Naive thymus-derived CD4-positive, alpha-beta T cell (primary cell): Measurements from ENCODE around the gene NEUROG1. TPM values are rescaled to one million over a fixed set of nuclear protein-coding genes. Genes with fewer than 3 reads are reported as not detected.

ENCODE experiments used
- ATAC-seq: fragments of 150-1000 bp; cut with Tn5 transposase; 2 replicates; pipeline ENCODE4 v1.10.0; 2021; ENCODE audit warnings: mild to moderate bottlenecking, moderate library complexity
- CTCF ChIA-PET: fragments of 350-600 bp; sonication (Branson Sonifier 250); formaldehyde crosslinking; loops from one replicate; lab custom pipeline; 2021; ENCODE audit warnings: antibody characterized with exemption; lab: Charles Lee
- POLR2A ChIA-PET: fragments of 350-600 bp; sonication (Branson Sonifier 250); formaldehyde crosslinking; loops from one replicate; lab custom pipeline; 2021; ENCODE audit warnings: antibody characterized with exemption, inconsistent platforms; lab: Charles Lee
- DNase-seq, 9 donors: peaks; one replicate each; pipeline versions ENCODE4 v3.0.0 to v3.0.0-alpha.2; 2020 to 2022; ENCODE audit warnings: mixed read lengths in 1 of 9
- H3K27ac ChIP-seq: one replicate; pipeline ENCODE4 v1.7.0; 2013; ENCODE audit warnings: mild to moderate bottlenecking, low read depth, low read length, moderate library complexity
- H3K27me3 ChIP-seq, 2 donors: one replicate each; pipeline ENCODE4 v1.7.0; 2013; ENCODE audit warnings: low read length in 2 of 2, mild to moderate bottlenecking in 2 of 2, moderate library complexity in 2 of 2; ENCODE audit not compliant: control insufficient read depth in 2 of 2, insufficient read depth in 2 of 2
- H3K36me3 ChIP-seq, 3 experiments: 1 replicate in 2 of 3; 2 replicates in 1 of 3; pipeline ENCODE4 v1.7.0; 2013; ENCODE audit warnings: low read length in 3 of 3, mild to moderate bottlenecking in 3 of 3, moderate library complexity in 1 of 3; ENCODE audit not compliant: insufficient read depth in 3 of 3, control insufficient read depth in 2 of 3
- H3K4me1 ChIP-seq, 2 donors: one replicate each; pipeline ENCODE4 v1.7.0; 2013; ENCODE audit warnings: low read length in 2 of 2, mild to moderate bottlenecking in 2 of 2, moderate library complexity in 1 of 2; ENCODE audit not compliant: control insufficient read depth in 2 of 2, insufficient read depth in 2 of 2
- H3K4me3 ChIP-seq: 2 replicates; pipeline ENCODE4 v1.7.0; 2013; ENCODE audit warnings: mild to moderate bottlenecking, low read length
- H3K9me3 ChIP-seq, 3 experiments: 1 replicate in 2 of 3; 2 replicates in 1 of 3; pipeline ENCODE4 v1.7.0; 2013; ENCODE audit warnings: low read length in 3 of 3; ENCODE audit not compliant: control insufficient read depth in 2 of 3
- H3K27ac Mint-ChIP-seq, 9 donors: one replicate each; pipeline ENCODE4 v1.8.0; 2020 to 2022; ENCODE audit warnings: mixed read lengths in 9 of 9, mild to moderate bottlenecking in 8 of 9, moderate library complexity in 5 of 9, inconsistent platforms in 2 of 9
- H3K27me3 Mint-ChIP-seq, 5 donors: one replicate each; pipeline ENCODE4 v1.8.0; 2021 to 2022; ENCODE audit warnings: mixed read lengths in 5 of 5, mild to moderate bottlenecking in 1 of 5
- H3K36me3 Mint-ChIP-seq, 5 donors: one replicate each; pipeline ENCODE4 v1.8.0; 2020 to 2022; ENCODE audit warnings: mixed read lengths in 5 of 5, mild to moderate bottlenecking in 3 of 5, inconsistent platforms in 1 of 5
- H3K4me1 Mint-ChIP-seq, 7 donors: one replicate each; pipeline ENCODE4 v1.8.0; 2020 to 2022; ENCODE audit warnings: mixed read lengths in 7 of 7, mild to moderate bottlenecking in 3 of 7, inconsistent platforms in 1 of 7
- H3K4me3 Mint-ChIP-seq, 10 donors: one replicate each; pipeline ENCODE4 v1.8.0; 2020 to 2022; ENCODE audit warnings: mild to moderate bottlenecking in 10 of 10, mixed read lengths in 10 of 10, moderate library complexity in 6 of 10, inconsistent platforms in 2 of 10
- H3K9me3 Mint-ChIP-seq, 11 donors: one replicate each; pipeline ENCODE4 v1.8.0; 2020 to 2022; ENCODE audit warnings: mixed read lengths in 11 of 11, mild to moderate bottlenecking in 4 of 11, inconsistent platforms in 1 of 11, moderate library complexity in 1 of 11
- intact Hi-C, 2 donors: fragments of 100-400 bp; cut with micrococcal nuclease; formaldehyde crosslinking; loops; one replicate each; pipeline ENCODE4 v1.15.1; 2023
- polyA plus RNA-seq, 2 donors: library from polyadenylated mRNA; unstranded; fragments of 300-500 nt; fragmentation: Illumina TruSeq; gene quantifications; one replicate each; pipeline ENCODE4 v1.2.3, GENCODE V29; 2021
- total RNA-seq, 6 experiments: library from RNA in 5 of 6; stranded (reverse) in 5 of 6; gene quantifications; 1 replicate in 5 of 6; 2 replicates in 1 of 6; pipeline ENCODE4 v1.2.3 and lab custom pipeline; 2021 to 2026

The NEUROG1 gene
- total and polyA plus RNA-seq, 7 experiments from 2014 or later, result not detected

DNA sequence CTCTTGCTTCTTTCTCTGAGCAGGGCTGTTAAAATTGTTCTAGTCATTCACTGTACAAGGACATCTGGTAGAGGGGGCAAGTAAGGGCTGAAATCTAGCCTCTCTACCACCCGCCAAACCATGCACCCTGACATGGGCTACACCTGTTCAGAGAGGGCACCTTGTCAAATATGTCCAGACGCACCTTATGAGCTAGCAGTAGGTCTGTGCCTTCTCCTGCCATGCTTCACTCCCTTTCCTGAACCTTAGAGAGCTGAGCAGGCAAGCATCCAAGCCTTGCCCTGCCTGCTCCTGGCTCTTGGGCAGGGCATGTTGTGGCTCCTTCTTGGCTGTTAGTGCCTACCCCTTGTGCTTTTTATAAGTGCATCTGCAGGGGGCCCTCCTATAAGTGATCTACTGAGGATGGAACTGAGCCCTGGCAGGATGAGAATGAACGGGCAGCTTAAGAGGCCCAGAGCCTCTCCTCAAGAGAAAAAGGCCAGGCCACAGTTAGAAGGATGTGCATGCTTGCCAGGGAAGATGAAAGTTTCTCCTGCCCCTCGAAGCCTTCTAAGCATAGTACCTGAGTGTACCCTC is 3.8 kb upstream of the NEUROG1 start:
- intact Hi-C loops, result loop anchor here in 1 of 2 donors (5.0 kb wide), 1 partner anchor 512 kb away; no protein-coding TSS in a partner anchor
- ChIA-PET CTCF (no interaction called here), POLR2A (no interaction called here)
- H3K4me1 Mint-ChIP-seq, result peaks cover 11 to 21% (median 17%) of the 10 kb centered on the region in 7 donors
- peaks cover 5 to 20% of the 10 kb centered on the region in 2 donors for H3K27me3 ChIP-seq
- no peak overlapping the region for H3K27ac ChIP-seq
- peaks cover 76 to 88% (median 80%) of the 10 kb centered on the region in 5 donors for H3K27me3 Mint-ChIP-seq
- ATAC-seq (no peak), DNase-seq (no peak)
- no peak overlapping the region for H3K4me3 ChIP-seq
- peaks cover 0 to 7% of the 10 kb centered on the region in 2 donors for H3K4me1 ChIP-seq
- no peak overlapping the region for H3K27ac Mint-ChIP-seq
- no peaks in the 10 kb centered on the region for H3K36me3 ChIP-seq
- peaks cover 0 to 2% (median 0%) of the 10 kb centered on the region in 5 donors for H3K36me3 Mint-ChIP-seq
- no peaks in the 10 kb centered on the region for H3K9me3 ChIP-seq
- peaks cover 0 to 2% (median 0%) of the 10 kb centered on the region in 11 donors for H3K9me3 Mint-ChIP-seq
- no peak overlapping the region for H3K4me3 Mint-ChIP-seq

DNA sequence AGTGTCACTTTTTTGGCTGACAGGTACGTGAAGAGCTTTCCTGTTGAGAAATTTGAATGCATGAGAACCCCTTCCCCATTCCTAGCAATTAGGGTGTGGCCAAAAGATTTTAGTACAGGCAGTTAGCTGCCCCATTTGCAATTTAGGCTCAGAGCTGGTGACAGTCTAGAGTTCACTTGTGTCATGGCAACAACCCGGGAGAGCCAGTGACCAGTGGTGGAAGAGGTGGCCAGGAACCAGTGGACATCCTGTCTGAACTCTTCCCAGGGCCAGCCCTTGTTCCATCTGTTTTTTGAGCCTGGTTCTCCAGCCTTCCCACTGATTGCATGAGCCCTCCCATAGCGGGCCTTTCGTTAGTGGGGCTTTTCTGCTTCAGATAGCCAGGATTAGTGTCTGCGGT is 2.5 kb upstream of the NEUROG1 start:
- no peaks in the 10 kb centered on the region for H3K9me3 ChIP-seq
- ChIA-PET CTCF (no interaction called here), POLR2A (no interaction called here)
- ATAC-seq, result no peak
- no peak overlapping the region for H3K4me3 ChIP-seq
- Mint-ChIP-seq H3K9me3 (peaks cover 0 to 3% (median 0%) of the 10 kb centered on the region in 11 donors), H3K36me3 (peaks cover 0 to 4% (median 0%) of the 10 kb centered on the region in 5 donors), H3K4me3 (no peak overlapping the region), H3K27ac (no peak overlapping the region), H3K4me1 (peaks cover 7 to 19% (median 13%) of the 10 kb centered on the region in 7 donors), H3K27me3 (peaks cover 82 to 91% (median 85%) of the 10 kb centered on the region in 5 donors)
- intact Hi-C loops, result loop anchor here in 1 of 2 donors (5.0 kb wide), 1 partner anchor 511 kb away; no protein-coding TSS in a partner anchor
- no peaks in the 10 kb centered on the region for H3K36me3 ChIP-seq
- no peak for DNase-seq
- H3K27me3 ChIP-seq, result peaks cover 4 to 13% of the 10 kb centered on the region in 2 donors
- H3K4me1 ChIP-seq, result no peaks in the 10 kb centered on the region
- H3K27ac ChIP-seq, result no peak overlapping the region

DNA sequence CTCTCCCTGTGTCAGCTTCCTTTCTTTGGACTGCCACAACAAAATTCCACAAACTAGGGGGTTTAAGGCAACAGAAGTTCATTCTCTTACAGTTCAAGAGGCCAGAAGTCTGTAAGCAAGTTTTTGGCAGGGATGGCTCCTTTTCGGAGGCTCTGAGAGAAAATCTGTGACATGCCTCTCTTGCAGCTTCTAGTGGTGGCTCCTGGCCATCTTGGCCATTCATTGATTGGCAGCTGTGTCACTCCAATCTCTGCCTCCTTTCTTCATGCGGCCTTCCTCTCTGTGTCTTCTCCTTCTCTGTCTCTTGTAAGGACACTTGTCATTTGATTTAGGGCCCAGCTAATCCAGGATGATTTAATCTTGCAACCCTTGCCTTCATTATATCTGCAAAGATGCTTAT is 2.0 kb upstream of the NEUROG1 start:
- POLR2A ChIA-PET, result no interaction called here
- intact Hi-C loops, result loop anchor here in 1 of 2 donors (5.0 kb wide), 1 partner anchor 510 kb away; no protein-coding TSS in a partner anchor
- Mint-ChIP-seq H3K9me3 (peaks cover 0 to 3% (median 0%) of the 10 kb centered on the region in 11 donors), H3K4me3 (no peak overlapping the region), H3K27me3 (peaks cover 82 to 91% (median 85%) of the 10 kb centered on the region in 5 donors), H3K27ac (no peak overlapping the region), H3K4me1 (peaks cover 2 to 14% (median 8%) of the 10 kb centered on the region in 7 donors), H3K36me3 (peaks cover 0 to 4% (median 0%) of the 10 kb centered on the region in 5 donors)
- CTCF ChIA-PET, result no interaction called here
- no peak for DNase-seq
- H3K27me3 ChIP-seq, result peaks cover 0 to 8% of the 10 kb centered on the region in 2 donors
- no peaks in the 10 kb centered on the region for H3K4me1 ChIP-seq
- no peak overlapping the region for H3K4me3 ChIP-seq
- H3K27ac ChIP-seq, result no peak overlapping the region
- ATAC-seq, result no peak
- H3K36me3 ChIP-seq, result no peaks in the 10 kb centered on the region
- H3K9me3 ChIP-seq, result no peaks in the 10 kb centered on the region

DNA sequence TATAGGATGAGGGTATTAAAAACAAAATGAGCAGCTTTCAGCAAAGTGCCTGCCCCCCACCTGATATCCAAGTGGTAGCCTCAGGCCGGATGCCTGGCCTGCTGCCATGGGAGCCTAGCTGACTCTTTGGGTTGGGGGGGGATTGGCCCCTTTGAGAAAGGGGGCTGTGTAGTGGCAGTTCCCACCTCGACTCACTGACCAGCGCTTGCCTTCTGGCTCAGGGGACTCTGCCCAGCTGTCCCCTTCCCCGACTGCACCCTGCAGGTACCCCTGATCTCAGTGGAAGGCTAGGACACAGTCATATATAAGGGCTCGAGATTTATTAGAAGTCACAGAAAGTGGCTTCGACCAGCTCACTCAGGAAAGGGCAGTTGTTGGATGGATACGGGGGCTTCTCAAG is 1.5 kb upstream of the NEUROG1 start:
- Histone ChIP-seq H3K9me3 (no peaks in the 10 kb centered on the region), H3K27me3 (peaks cover 0 to 7% of the 10 kb centered on the region in 2 donors), H3K27ac (no peak overlapping the region), H3K4me1 (no peaks in the 10 kb centered on the region), H3K36me3 (no peaks in the 10 kb centered on the region), H3K4me3 (no peak overlapping the region)
- ChIA-PET POLR2A (no interaction called here), CTCF (no interaction called here)
- intact Hi-C loops, result loop anchor here in 1 of 2 donors (5.0 kb wide), 1 partner anchor 510 kb away; no protein-coding TSS in a partner anchor
- DNase-seq, result no peak
- H3K4me1 Mint-ChIP-seq, result peaks cover 2 to 14% (median 8%) of the 10 kb centered on the region in 7 donors
- ATAC-seq, result no peak
- H3K36me3 Mint-ChIP-seq, result peaks cover 0 to 4% (median 0%) of the 10 kb centered on the region in 5 donors
- H3K4me3 Mint-ChIP-seq, result peak overlapping the region in 1 of 10 donors; percentile 7
- peaks cover 83 to 91% (median 86%) of the 10 kb centered on the region in 5 donors for H3K27me3 Mint-ChIP-seq
- peaks cover 0 to 3% (median 0%) of the 10 kb centered on the region in 11 donors for H3K9me3 Mint-ChIP-seq
- no peak overlapping the region for H3K27ac Mint-ChIP-seq

DNA sequence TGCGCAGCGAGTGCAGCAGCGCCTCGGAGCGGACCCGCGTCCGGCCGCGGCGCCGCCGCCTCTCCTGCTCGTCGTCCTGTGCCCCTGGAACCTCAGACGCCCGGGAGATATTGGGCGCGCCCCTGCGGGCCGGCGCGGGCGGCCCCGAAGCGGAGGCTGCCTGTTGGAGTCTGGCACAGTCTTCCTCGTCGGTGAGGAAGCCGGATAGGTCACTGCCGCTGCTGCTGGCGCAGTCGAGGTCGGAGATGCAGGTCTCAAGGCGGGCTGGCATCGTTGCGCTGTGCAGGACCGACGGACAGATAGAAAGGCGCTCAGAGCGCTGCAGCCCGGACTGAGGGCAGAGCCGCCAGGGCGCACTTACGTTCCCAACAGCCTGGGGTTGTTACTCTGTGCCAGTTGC is 344 bp downstream of the NEUROG1 start:
- POLR2A ChIA-PET, result no interaction called here
- DNase-seq, result no peak
- Mint-ChIP-seq H3K4me1 (peaks cover 2 to 14% (median 8%) of the 10 kb centered on the region in 7 donors), H3K4me3 (peak overlapping the region in 1 of 10 donors; percentile 64), H3K27me3 (peaks cover 81 to 91% (median 83%) of the 10 kb centered on the region in 5 donors), H3K9me3 (peaks cover 0 to 4% (median 0%) of the 10 kb centered on the region in 11 donors), H3K36me3 (peaks cover 0 to 4% (median 0%) of the 10 kb centered on the region in 5 donors), H3K27ac (no peak overlapping the region)
- no peaks in the 10 kb centered on the region for H3K4me1 ChIP-seq
- no peak overlapping the region for H3K27ac ChIP-seq
- H3K4me3 ChIP-seq, result no peak overlapping the region
- peaks cover 0 to 7% of the 10 kb centered on the region in 2 donors for H3K27me3 ChIP-seq
- intact Hi-C loops, result loop anchor here in 1 of 2 donors (2.0 to 5.0 kb wide), 2 partner anchors 45 to 508 kb away; no protein-coding TSS in a partner anchor
- ATAC-seq, result no peak
- CTCF ChIA-PET, result no interaction called here
- no peaks in the 10 kb centered on the region for H3K36me3 ChIP-seq
- no peaks in the 10 kb centered on the region for H3K9me3 ChIP-seq

GRCh38 chr5:135534609-135535419 is 950 bp downstream of the NEUROG1 start:
- Mint-ChIP-seq H3K4me1 (peaks cover 2 to 14% (median 8%) of the 10 kb centered on the region in 7 donors), H3K36me3 (peaks cover 0 to 4% (median 0%) of the 10 kb centered on the region in 5 donors), H3K9me3 (peaks cover 0 to 6% (median 0%) of the 10 kb centered on the region in 11 donors), H3K27ac (peak overlapping the region in 1 of 9 donors; percentile 52), H3K27me3 (peaks cover 81 to 88% (median 83%) of the 10 kb centered on the region in 5 donors), H3K4me3 (peak overlapping the region in 6 of 10 donors; percentile 42 to 74 (median 56))
- DNase-seq, result no peak
- Histone ChIP-seq H3K4me3 (no peak overlapping the region), H3K27ac (no peak overlapping the region), H3K4me1 (no peaks in the 10 kb centered on the region), H3K27me3 (peaks cover 0 to 7% of the 10 kb centered on the region in 2 donors), H3K36me3 (no peaks in the 10 kb centered on the region), H3K9me3 (no peaks in the 10 kb centered on the region)
- POLR2A ChIA-PET, result no interaction called here
- intact Hi-C loops, result loop anchor here in 1 of 2 donors (2.0 to 5.0 kb wide), 2 partner anchors 44 to 508 kb away; no protein-coding TSS in a partner anchor
- CTCF ChIA-PET, result no interaction called here
- no peak for ATAC-seq
